HG03565 (cell line): ENCODE results near the gene KIAA2012.

ENCODE experiments used
- ATAC-seq: cut with Tn5 transposase; IDR thresholded peaks from one replicate; pipeline ENCODE4 v1.9.1; 2021; ENCODE audit warnings: mild to moderate bottlenecking, moderate library complexity; ENCODE audit not compliant: unreplicated experiment

Gene KIAA2012

GRCh38 chr2:202042444-202042843 is 30.6 kb upstream of the KIAA2012 start:
- no peak for ATAC-seq

- ATAC-seq: no peak
These were observed 29.6 kb upstream of the KIAA2012 start for GRCh38 chr2:202043475-202043874.

DNA sequence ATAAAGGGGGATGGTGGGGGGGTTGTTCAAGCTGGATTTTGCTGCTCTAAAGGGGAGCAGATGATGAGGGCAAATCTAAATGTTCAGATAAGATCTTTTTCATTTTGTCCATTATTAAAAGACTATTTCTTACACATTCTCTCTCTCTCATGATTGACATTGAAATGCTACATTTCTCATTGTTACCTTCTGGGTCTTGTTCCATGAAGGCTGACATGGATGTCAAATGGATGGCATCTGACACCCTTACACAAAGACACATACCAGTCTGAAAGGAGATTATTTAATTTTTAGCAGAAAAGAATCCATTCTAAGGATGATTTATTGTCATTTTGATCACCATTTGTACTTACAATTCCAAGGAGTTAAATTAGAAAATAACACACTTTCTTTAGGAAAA is 28.3 kb upstream of the KIAA2012 start:
- no peak for ATAC-seq

DNA sequence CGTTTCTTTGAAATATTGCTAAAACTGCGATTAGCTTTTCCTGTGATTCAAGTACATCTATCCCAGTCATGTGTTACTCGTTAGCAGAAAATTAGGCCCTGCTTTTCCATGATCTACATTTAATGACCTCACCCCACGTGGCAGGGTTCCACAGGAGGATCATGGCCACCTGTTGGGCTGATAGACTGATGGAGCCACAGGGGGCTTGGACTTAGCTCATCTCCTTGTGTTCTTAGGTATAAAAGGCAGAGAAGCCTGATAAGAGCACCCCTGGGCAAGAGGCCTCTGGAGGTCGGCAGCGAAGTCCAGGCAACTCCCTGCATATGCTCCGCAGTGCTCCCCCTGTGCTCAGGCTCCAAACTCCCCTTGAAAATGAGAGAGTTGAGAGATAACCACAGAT is 26.5 kb upstream of the KIAA2012 start:
- ATAC-seq: no peak

DNA sequence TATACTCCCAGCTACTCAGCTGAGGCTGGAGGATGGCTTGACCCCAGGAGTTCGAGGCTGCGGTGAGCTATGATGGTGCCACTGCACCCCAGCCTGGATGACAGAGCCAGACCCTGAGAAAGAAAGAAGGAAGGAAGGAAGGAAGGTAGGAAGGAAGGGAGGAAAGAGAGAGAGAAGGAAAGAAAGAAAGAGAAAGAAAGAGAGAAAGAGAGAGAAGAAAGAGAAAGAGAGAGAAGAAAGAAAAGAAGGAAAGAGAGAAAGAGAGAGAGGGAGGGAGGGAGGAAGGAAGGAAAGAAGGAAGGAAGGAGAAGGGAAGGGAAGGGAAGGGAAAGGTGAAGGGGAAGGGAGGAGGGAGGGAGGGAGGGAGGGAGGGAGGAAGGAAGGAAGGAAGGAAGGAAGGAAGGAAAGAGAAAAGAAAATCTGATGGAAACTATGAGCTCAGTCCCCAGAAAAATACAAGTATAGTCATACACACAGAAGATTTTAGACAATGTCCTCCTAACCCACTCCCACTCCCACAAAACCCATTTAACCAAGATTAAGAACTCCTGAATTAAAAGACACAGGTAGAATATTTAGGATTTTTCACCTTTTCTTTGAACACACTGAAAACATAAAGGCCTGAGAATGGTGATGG is 23.8 kb upstream of the KIAA2012 start:
- ATAC-seq: no peak

DNA sequence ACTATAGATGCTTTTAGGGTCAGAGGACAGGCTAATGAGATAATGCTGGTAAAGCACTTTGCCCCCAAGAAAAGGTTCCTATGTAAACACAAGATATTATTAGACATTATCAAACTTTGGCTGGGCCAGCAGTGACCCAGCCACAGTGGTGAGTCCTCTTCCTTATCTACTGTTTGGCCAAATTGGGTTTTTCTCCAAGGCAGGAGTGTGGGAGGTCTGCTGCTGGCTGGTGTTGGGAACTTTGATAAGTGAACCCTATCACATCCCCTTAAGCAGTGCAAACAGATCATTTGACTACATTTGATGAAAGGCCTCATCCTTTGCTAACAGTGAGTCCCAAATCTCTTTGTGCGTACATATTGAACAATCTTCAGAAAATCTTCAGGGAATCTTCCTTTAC is 23.2 kb upstream of the KIAA2012 start:
- no peak for ATAC-seq

- no peak for ATAC-seq
These were observed 22.4 kb upstream of the KIAA2012 start for GRCh38 chr2:202050652-202051051.

GRCh38 chr2:202051499-202052161 is 21.4 kb upstream of the KIAA2012 start:
- ATAC-seq: no peak

GRCh38 chr2:202052235-202052634 is 20.8 kb upstream of the KIAA2012 start:
- ATAC-seq: no peak

GRCh38 chr2:202054679-202055078 is 18.4 kb upstream of the KIAA2012 start:
- ATAC-seq: no peak

DNA sequence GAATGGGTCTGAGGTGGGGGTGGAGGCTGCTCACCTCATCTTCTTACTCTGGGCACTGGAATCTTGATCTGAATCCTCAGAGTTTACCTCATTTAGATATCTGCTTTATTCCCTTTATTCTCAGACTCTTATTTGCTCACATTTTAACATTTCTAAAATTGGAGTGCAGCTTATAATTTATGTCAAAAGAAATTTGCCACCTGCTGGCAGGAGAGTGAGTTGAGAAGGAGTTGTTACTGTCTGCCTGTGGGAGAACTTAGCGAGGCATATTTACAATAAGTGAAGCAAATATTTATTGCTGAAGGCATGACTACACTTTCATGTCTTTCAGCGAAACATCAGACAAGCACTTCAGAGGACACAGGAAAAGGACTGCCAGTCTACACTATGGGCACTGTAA is 16.4 kb upstream of the KIAA2012 start:
- no peak for ATAC-seq

DNA sequence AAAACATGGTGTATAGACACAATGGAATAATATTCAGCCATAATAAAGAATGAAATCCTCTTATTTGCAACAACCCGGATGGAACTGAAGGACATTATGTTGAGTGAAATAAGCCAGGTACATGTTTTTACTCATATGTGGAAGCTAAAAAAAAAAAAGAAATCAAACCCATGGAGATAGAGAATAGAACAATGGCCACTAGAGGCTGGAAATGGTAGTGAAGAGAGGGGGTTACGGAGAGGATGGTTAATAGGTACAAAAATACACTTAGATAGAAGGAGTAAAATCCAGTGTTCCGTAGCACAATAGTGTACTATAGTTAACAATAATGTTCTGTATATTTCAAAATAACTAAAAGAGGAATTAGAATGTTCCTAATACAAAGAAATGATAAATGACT is 12.8 kb upstream of the KIAA2012 start:
- ATAC-seq: no peak

- ATAC-seq: no peak
These were observed 11.4 kb upstream of the KIAA2012 start for GRCh38 chr2:202061695-202062094.

- ATAC-seq: no peak
These were observed 8.7 kb upstream of the KIAA2012 start for GRCh38 chr2:202064171-202064880.

GRCh38 chr2:202064881-202065230 is 8.2 kb upstream of the KIAA2012 start:
- no peak for ATAC-seq

DNA sequence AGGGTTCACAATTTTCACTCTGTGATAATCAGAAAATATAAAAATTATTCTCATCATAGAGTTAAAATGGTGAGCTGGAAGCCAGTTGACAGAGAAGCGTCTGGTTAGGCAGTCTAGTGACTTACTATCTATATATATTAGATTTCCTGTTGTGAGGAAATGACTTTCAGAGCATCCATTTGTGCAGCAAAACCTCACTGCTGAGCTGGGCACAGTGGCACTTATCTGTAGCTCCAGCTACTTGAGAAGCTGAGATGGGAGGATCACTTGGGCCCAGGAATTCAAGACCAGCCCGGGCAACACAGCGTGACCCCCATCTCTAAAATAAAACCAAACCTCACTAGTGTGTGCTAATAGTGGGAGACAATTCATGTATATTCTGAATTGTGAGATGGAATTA is 7.2 kb upstream of the KIAA2012 start:
- no peak for ATAC-seq

DNA sequence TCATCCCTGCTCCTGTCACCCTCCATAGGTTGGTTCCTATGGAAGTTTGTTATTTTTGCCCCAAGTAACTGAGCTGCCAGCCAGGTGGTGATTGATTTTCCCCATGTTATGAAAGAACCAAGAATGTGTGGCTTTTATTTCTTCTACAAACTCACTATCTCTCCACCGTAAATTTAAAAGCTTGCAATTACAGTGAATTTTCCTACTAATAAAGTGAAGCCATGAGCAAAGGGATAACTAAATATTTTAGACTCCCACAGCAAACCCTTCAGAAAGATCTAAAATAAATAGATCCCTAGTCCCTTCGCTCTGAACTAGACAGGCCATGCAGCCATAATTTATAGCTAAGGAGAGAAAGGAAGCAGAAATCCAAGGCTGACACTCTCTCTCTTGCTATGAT is 6.2 kb upstream of the KIAA2012 start:
- no peak for ATAC-seq

DNA sequence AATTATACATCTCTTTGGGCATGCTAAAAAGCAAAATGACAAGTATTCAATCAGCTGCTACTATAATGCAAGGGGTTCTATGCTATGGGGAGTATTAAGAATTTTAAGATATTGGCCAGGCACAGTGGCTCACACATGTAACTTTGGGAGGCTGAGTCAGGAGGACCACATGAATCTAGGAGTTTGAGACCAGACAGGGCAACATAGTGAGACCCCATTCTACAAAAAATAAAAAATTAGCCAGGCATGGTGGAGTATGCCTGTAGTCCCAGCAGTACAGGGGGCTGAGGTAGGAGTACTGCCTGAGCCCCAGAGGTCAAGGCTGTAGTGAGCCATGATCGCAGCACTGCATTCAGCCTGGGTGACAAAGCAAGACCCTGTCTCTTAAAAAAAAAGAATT is 5.5 kb upstream of the KIAA2012 start:
- ATAC-seq: no peak

GRCh38 chr2:202069170-202070067 is 3.6 kb upstream of the KIAA2012 start:
- no peak for ATAC-seq

GRCh38 chr2:202071107-202071506 is 1.9 kb upstream of the KIAA2012 start:
- ATAC-seq: no peak

- ATAC-seq: no peak
These were observed 829 bp upstream of the KIAA2012 start for GRCh38 chr2:202072226-202072625.
